GM10248 (cell line): ENCODE results near the gene MAFG.

Experiments
- CTCF ChIA-PET: fragments of 300-600 bp; sonication (Branson Sonifier 250); formaldehyde crosslinking; extraction: SDS; loops from one replicate; lab custom pipeline; 2021; ENCODE audit warnings: antibody characterized with exemption; lab: Yijun Ruan, JAX
- POLR2A ChIA-PET: fragments of 350-650 bp; sonication (Branson Sonifier 250); formaldehyde crosslinking; extraction: SDS; loops from one replicate; lab custom pipeline; 2020; ENCODE audit warnings: antibody characterized with exemption; lab: Yijun Ruan, JAX
- DNase-seq: peaks from one replicate; pipeline ENCODE4 v3.0.0; 2012; ENCODE audit errors: extremely low spot score
- CTCF ChIP-seq: IDR thresholded peaks from 2 replicates; pipeline ENCODE4 v1.5.1; 2012; ENCODE audit warnings: mild to moderate bottlenecking, low read depth; ENCODE audit errors: extremely low read depth, missing control alignments, control extremely low read depth

The MAFG gene

DNA sequence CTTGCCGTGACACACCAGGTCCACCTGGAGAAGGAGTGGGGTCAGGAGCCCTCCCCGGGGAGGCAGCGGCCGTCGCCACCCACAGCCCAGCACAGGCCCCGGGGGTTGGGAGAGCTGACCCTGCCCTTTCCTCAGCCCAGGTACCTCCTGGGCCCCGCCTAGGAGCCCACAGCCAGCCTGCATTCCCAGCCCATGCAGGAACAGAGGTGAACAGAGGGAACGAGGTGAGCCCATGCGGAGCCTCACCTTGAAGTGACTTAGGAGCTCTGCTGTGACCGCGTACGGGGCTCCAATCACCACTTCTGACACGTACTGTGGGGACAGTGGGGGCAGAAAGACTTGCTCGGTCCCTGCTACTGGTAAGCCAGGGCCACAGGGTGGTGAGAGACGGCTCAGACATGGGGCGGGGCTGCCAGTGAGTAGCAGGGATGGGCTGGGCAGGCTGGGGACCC is 22.1 kb downstream of the MAFG start:
- no peak for TF ChIP-seq CTCF
- ChIA-PET CTCF (no interaction called here), POLR2A (no interaction called here)
- DNase-seq = no peak

DNA sequence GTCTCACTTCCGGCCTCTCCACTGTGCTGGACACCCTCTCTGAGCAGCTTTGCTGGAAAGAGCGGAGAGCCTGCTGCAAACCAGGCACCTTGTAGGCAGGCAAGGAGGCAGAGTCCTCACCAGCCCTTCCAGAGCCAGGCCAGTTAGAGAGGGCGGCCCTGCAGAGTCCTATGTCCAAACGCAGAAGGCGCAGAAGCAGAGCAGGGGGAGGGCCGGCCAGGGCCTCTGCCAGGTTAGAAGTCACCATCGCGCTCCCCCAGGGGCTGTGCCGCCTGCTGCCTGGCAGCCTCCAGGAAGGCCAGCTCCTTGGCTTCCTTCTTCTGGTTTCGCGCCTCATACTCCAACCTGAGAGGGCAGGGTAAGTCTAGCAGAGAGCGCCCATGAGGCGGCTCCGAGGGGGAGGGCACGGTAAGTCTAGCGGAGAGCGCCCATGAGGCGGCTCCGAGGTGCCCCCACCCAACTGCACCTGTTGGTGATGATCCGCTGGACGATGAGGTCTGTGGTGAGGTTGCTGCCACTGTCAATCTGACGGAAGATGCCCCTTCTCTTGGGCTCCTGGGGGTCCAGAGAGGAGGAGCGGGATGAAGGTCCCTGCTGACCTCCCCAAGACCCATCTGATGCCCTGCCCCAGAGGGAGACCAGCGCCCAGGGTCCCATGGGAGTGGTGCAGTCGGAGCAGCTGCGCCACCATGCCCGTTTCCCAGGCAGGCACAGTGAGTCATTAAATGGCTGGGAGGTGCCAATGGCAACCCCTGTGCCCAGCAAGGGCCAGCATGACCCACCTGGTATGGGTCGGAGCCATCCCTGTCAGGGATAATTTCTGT is 22.7 kb downstream of the MAFG start:
- POLR2A ChIA-PET = no interaction called here
- CTCF ChIA-PET = no interaction called here
- DNase-seq = no peak
- TF ChIP-seq CTCF = no peak

- no peak for TF ChIP-seq CTCF
- CTCF ChIA-PET = no interaction called here
- POLR2A ChIA-PET = no interaction called here
- no peak for DNase-seq
Observed at GRCh38 chr17:81903896-81904599, 23.5 kb downstream of the MAFG start.

GRCh38 chr17:81903415-81903831 is 24.1 kb downstream of the MAFG start:
- CTCF ChIA-PET = no interaction called here
- POLR2A ChIA-PET = no interaction called here
- no peak for DNase-seq
- no peak for TF ChIP-seq CTCF

GRCh38 chr17:81902653-81903414 is 24.7 kb downstream of the MAFG start:
- ChIA-PET CTCF (interaction anchor here (1.5 kb wide), 2 partner anchors 34 to 57 kb away, joined by 3 to 4 read pairs; no protein-coding TSS in a partner anchor), POLR2A (interaction anchor here (0.7 kb wide), 1 partner anchor 24 kb away, joined by 3 read pairs; no protein-coding TSS in a partner anchor)
- TF ChIP-seq CTCF = no peak
- DNase-seq = no peak
